Measurements from ENCODE around the gene SVEP1. TPM values are rescaled to one million over a fixed set of nuclear protein-coding genes. Genes with fewer than 3 reads are reported as not detected.

Gene SVEP1
- total RNA-seq, 1 donor from 2014 or later: not detected

DNA sequence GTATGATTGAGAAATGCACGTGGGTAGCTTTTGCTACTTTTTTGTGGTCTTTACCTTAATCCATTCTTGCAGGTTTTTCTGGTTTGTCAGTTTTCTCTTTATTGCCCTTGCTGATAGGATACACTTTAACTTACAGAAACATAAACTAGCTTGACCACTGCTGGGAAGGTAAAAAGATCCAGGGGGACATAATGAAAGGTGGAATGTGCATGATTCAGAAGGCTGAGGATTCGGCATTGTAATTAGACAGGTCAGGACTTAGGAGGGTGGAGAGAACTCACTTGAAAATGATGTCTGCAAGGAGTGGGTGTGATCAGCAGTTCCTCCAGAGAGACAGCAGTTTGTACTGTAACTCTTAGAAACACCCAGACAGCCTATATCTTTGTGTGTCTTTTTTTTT is 222.0 kb downstream of the SVEP1 start:
- intact Hi-C loops (cut with micrococcal nuclease): no loop called here
- H3K27ac Mint-ChIP-seq: no peak overlapping the region
- H3K27me3 Mint-ChIP-seq (ENCODE audit: insufficient read depth): no peaks in the 10 kb centered on the region
- H3K36me3 Mint-ChIP-seq (ENCODE audit: low read depth): no peaks in the 10 kb centered on the region
- no peak overlapping the region for H3K4me3 Mint-ChIP-seq
- H3K4me1 Mint-ChIP-seq (ENCODE audit: low read depth): no peaks in the 10 kb centered on the region
- DNase-seq (ENCODE audit: low spot score): no peak
- no peaks in the 10 kb centered on the region for H3K9me3 Mint-ChIP-seq

DNA sequence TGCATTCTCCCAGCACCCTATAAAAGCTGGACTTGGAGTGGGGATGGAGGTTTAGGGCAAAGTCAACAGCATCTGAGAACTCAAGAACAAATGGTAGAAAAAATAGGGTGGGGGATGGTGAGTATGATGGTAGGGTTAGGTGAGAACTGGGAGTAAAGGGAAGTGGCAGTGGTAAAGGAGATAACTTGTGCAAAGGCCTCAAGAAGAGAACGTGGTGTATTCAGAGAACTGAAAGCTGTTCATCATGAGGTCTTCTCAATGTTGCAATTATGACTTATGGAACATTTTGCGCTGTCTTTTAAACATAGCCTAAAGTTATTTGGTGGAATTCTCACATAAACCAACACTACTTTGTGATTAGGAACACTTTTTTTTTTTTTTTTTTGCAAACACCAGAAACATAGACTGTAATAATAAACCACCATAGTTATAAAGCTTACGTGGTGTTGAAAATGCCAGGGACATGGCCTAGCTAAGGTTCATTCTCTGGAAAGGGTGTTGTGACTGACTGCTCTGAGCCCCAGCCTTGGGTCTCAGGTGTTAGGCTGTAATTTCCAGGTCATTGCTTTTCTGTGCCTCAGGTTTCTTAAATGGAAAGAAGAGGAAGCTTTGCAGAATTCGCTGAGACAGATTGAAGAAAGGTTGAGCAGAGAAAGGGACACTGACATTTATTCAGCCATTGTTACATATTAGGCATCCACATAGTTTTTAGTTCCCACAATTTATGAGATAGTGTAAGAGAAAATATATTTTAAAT is 222.7 kb downstream of the SVEP1 start:
- Mint-ChIP-seq H3K27me3 (ENCODE audit: insufficient read depth) (no peaks in the 10 kb centered on the region), H3K36me3 (ENCODE audit: low read depth) (no peaks in the 10 kb centered on the region), H3K27ac (no peak overlapping the region), H3K4me3 (no peak overlapping the region), H3K9me3 (no peaks in the 10 kb centered on the region), H3K4me1 (ENCODE audit: low read depth) (no peaks in the 10 kb centered on the region)
- DNase-seq (ENCODE audit: low spot score): no peak
- intact Hi-C loops (cut with micrococcal nuclease): no loop called here

GRCh38 chr9:110355911-110356310 is 223.6 kb downstream of the SVEP1 start:
- Mint-ChIP-seq H3K36me3 (ENCODE audit: low read depth) (no peaks in the 10 kb centered on the region), H3K27me3 (ENCODE audit: insufficient read depth) (no peaks in the 10 kb centered on the region), H3K27ac (no peak overlapping the region), H3K4me3 (no peak overlapping the region), H3K9me3 (no peaks in the 10 kb centered on the region), H3K4me1 (ENCODE audit: low read depth) (no peaks in the 10 kb centered on the region)
- intact Hi-C loops (cut with micrococcal nuclease): no loop called here
- DNase-seq (ENCODE audit: low spot score): no peak

DNA sequence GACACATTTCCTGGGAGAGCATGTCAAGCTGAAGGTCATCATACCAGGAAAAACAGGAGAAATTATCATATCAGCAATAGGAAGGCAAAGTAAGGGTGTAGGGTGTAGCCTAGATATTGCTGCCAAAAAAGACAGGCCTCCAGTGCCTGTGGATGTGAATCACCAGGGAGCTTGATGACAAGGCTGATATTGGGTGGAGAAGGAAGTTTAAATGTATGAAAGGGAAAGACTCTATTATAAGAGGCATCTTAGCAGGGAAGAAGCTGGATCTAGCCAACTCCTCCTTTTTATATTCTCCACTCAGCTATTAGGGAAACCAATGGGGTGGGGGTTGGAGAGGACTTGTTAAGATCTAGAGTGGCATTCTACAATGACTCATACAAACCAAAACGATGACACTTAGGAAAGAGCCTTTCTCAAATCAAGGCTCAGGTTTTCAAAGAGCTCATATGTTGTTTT is 228.5 kb downstream of the SVEP1 start:
- no peaks in the 10 kb centered on the region for H3K9me3 Mint-ChIP-seq
- no peak for DNase-seq (ENCODE audit: low spot score)
- H3K36me3 Mint-ChIP-seq (ENCODE audit: low read depth): no peaks in the 10 kb centered on the region
- no peak overlapping the region for H3K27ac Mint-ChIP-seq
- no peaks in the 10 kb centered on the region for H3K27me3 Mint-ChIP-seq (ENCODE audit: insufficient read depth)
- no peaks in the 10 kb centered on the region for H3K4me1 Mint-ChIP-seq (ENCODE audit: low read depth)
- H3K4me3 Mint-ChIP-seq: no peak overlapping the region
- intact Hi-C loops (cut with micrococcal nuclease): no loop called here

GRCh38 chr9:110346325-110346724 is 233.2 kb downstream of the SVEP1 start:
- no peaks in the 10 kb centered on the region for H3K9me3 Mint-ChIP-seq
- intact Hi-C loops (cut with micrococcal nuclease): no loop called here
- H3K4me1 Mint-ChIP-seq (ENCODE audit: low read depth): no peaks in the 10 kb centered on the region
- H3K27me3 Mint-ChIP-seq (ENCODE audit: insufficient read depth): peaks cover 2% of the 10 kb centered on the region
- no peaks in the 10 kb centered on the region for H3K36me3 Mint-ChIP-seq (ENCODE audit: low read depth)
- H3K27ac Mint-ChIP-seq: no peak overlapping the region
- H3K4me3 Mint-ChIP-seq: no peak overlapping the region
- no peak for DNase-seq (ENCODE audit: low spot score)

DNA sequence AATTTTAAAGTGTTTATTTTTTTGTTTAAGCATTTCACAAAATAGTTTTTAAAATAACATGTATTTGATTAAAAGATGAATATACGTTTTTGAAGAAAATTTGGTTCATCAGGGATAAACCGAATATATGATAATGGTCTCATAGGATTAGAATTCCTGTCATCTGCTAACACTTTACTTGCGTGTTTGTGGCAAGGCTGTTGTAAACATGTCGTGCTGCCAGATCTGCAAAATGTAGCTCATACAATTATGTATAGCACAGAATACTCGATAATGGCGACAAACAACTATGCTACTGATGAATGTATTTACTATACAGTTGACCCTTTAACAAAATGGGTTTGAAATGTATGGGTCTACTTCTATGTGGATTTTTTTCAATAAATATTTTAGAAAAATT is 234.7 kb downstream of the SVEP1 start:
- Mint-ChIP-seq H3K27ac (no peak overlapping the region), H3K36me3 (ENCODE audit: low read depth) (no peaks in the 10 kb centered on the region), H3K27me3 (ENCODE audit: insufficient read depth) (peaks cover 2% of the 10 kb centered on the region), H3K4me3 (no peak overlapping the region), H3K4me1 (ENCODE audit: low read depth) (no peaks in the 10 kb centered on the region), H3K9me3 (no peaks in the 10 kb centered on the region)
- intact Hi-C loops (cut with micrococcal nuclease): no loop called here
- DNase-seq (ENCODE audit: low spot score): no peak

GRCh38 chr9:110343551-110343950 is 236.0 kb downstream of the SVEP1 start:
- intact Hi-C loops (cut with micrococcal nuclease): no loop called here
- Mint-ChIP-seq H3K27me3 (ENCODE audit: insufficient read depth) (peaks cover 2% of the 10 kb centered on the region), H3K9me3 (no peaks in the 10 kb centered on the region), H3K4me1 (ENCODE audit: low read depth) (no peaks in the 10 kb centered on the region), H3K27ac (no peak overlapping the region), H3K36me3 (ENCODE audit: low read depth) (no peaks in the 10 kb centered on the region), H3K4me3 (no peak overlapping the region)
- no peak for DNase-seq (ENCODE audit: low spot score)

DNA sequence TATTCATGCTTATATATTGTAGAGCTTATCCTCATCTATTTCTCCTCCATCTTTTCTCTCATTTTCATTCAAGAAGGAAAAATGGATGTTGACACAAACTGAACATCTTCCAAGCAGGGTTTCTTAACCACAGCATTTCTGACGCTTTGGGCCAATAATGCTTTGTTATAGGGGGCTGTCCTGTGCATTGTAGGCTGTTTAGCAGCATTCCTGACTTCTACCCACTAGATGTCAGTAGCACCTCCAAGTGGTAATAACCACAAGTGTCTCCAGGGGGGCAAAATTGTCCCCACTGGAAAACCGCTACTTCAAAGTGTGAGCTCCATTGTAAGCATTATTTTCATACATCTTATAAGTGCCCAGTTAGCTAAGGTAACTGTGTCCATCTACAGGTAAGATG is 239.2 kb downstream of the SVEP1 start:
- Mint-ChIP-seq H3K4me3 (no peak overlapping the region), H3K27ac (no peak overlapping the region), H3K27me3 (ENCODE audit: insufficient read depth) (peaks cover 2% of the 10 kb centered on the region), H3K36me3 (ENCODE audit: low read depth) (no peaks in the 10 kb centered on the region), H3K9me3 (no peaks in the 10 kb centered on the region), H3K4me1 (ENCODE audit: low read depth) (no peaks in the 10 kb centered on the region)
- DNase-seq (ENCODE audit: low spot score): no peak
- intact Hi-C loops (cut with micrococcal nuclease): no loop called here

- no peak overlapping the region for H3K4me3 Mint-ChIP-seq
- DNase-seq (ENCODE audit: low spot score): no peak
- peaks cover 2% of the 10 kb centered on the region for H3K27me3 Mint-ChIP-seq (ENCODE audit: insufficient read depth)
- intact Hi-C loops (cut with micrococcal nuclease): no loop called here
- no peak overlapping the region for H3K27ac Mint-ChIP-seq
- no peaks in the 10 kb centered on the region for H3K36me3 Mint-ChIP-seq (ENCODE audit: low read depth)
- peaks cover 8% of the 10 kb centered on the region for H3K4me1 Mint-ChIP-seq (ENCODE audit: low read depth)
- no peaks in the 10 kb centered on the region for H3K9me3 Mint-ChIP-seq
Measured at GRCh38 chr9:110338143-110338542, 241.4 kb downstream of the SVEP1 start.

- intact Hi-C loops (cut with micrococcal nuclease): no loop called here
- H3K36me3 Mint-ChIP-seq (ENCODE audit: low read depth): no peaks in the 10 kb centered on the region
- no peak for DNase-seq (ENCODE audit: low spot score)
- H3K4me3 Mint-ChIP-seq: no peak within 1 kb of the TSS
- H3K9me3 Mint-ChIP-seq: no peaks in the 10 kb centered on the region
- no peak within 1 kb of the TSS for H3K27ac Mint-ChIP-seq
- H3K27me3 Mint-ChIP-seq (ENCODE audit: insufficient read depth): peaks cover 2% of the 10 kb centered on the region
- peaks cover 8% of the 10 kb centered on the region for H3K4me1 Mint-ChIP-seq (ENCODE audit: low read depth)
Measured at GRCh38 chr9:110337727-110338126, 241.8 kb downstream of the SVEP1 start, which contains the start of gene TXNDC8. TXNDC8 (minus strand) TSS chr9:110337863.

- Mint-ChIP-seq H3K9me3 (no peaks in the 10 kb centered on the region), H3K36me3 (ENCODE audit: low read depth) (no peaks in the 10 kb centered on the region), H3K27ac (no peak overlapping the region), H3K4me1 (ENCODE audit: low read depth) (peaks cover 8% of the 10 kb centered on the region), H3K27me3 (ENCODE audit: insufficient read depth) (no peaks in the 10 kb centered on the region), H3K4me3 (no peak overlapping the region)
- intact Hi-C loops (cut with micrococcal nuclease): no loop called here
- no peak for DNase-seq (ENCODE audit: low spot score)
Measured at GRCh38 chr9:110336363-110336762, 243.2 kb downstream of the SVEP1 start.

- intact Hi-C loops (cut with micrococcal nuclease): no loop called here
- no peak for DNase-seq (ENCODE audit: low spot score)
- no peaks in the 10 kb centered on the region for H3K27me3 Mint-ChIP-seq (ENCODE audit: insufficient read depth)
- peaks cover 8% of the 10 kb centered on the region for H3K4me1 Mint-ChIP-seq (ENCODE audit: low read depth)
- no peak overlapping the region for H3K27ac Mint-ChIP-seq
- no peak overlapping the region for H3K4me3 Mint-ChIP-seq
- no peaks in the 10 kb centered on the region for H3K36me3 Mint-ChIP-seq (ENCODE audit: low read depth)
- no peaks in the 10 kb centered on the region for H3K9me3 Mint-ChIP-seq
Measured at GRCh38 chr9:110334871-110335270, 244.7 kb downstream of the SVEP1 start.

- no peaks in the 10 kb centered on the region for H3K36me3 Mint-ChIP-seq (ENCODE audit: low read depth)
- peaks cover 8% of the 10 kb centered on the region for H3K4me1 Mint-ChIP-seq (ENCODE audit: low read depth)
- H3K4me3 Mint-ChIP-seq: no peak overlapping the region
Measured at GRCh38 chr9:110334183-110334582, 245.4 kb downstream of the SVEP1 start.

GRCh38 chr9:110332766-110333165 is 246.8 kb downstream of the SVEP1 start:
- no peak overlapping the region for H3K27ac Mint-ChIP-seq
- no peak for DNase-seq (ENCODE audit: low spot score)
- intact Hi-C loops (cut with micrococcal nuclease): no loop called here
- H3K4me1 Mint-ChIP-seq (ENCODE audit: low read depth): peaks cover 8% of the 10 kb centered on the region
- H3K4me3 Mint-ChIP-seq: no peak overlapping the region
- no peaks in the 10 kb centered on the region for H3K9me3 Mint-ChIP-seq
- H3K36me3 Mint-ChIP-seq (ENCODE audit: low read depth): no peaks in the 10 kb centered on the region
- H3K27me3 Mint-ChIP-seq (ENCODE audit: insufficient read depth): no peaks in the 10 kb centered on the region

More at GRCh38 chr9:110334183-110334582, 245.4 kb downstream of the SVEP1 start:
- Mint-ChIP-seq H3K27me3 (ENCODE audit: insufficient read depth) (no peaks in the 10 kb centered on the region), H3K9me3 (no peaks in the 10 kb centered on the region), H3K27ac (no peak overlapping the region)
- intact Hi-C loops (cut with micrococcal nuclease): no loop called here
- DNase-seq (ENCODE audit: low spot score): no peak
